Nephron (organoid): ENCODE measurements around the gene HBE1.

ENCODE experiments used
- H3K27ac Mint-ChIP-seq, 3 experiments: 2 replicates each; pipeline ENCODE4 v1.8.0; 2020; ENCODE audit warnings: mixed read lengths in 3 of 3, mild to moderate bottlenecking in 2 of 3, moderate library complexity in 1 of 3
- H3K27me3 Mint-ChIP-seq: 2 replicates; pipeline ENCODE4 v1.8.0; 2021; ENCODE audit warnings: low read depth, mild to moderate bottlenecking, moderate library complexity, mixed read lengths
- H3K36me3 Mint-ChIP-seq: 2 replicates; pipeline ENCODE4 v1.8.0; 2020; ENCODE audit warnings: low read depth, mixed read lengths
- H3K4me1 Mint-ChIP-seq: 2 replicates; pipeline ENCODE4 v1.8.0; 2020; ENCODE audit warnings: mixed read lengths
- H3K4me3 Mint-ChIP-seq, 3 experiments: 2 replicates each; pipeline ENCODE4 v1.8.0; 2020; ENCODE audit warnings: mild to moderate bottlenecking in 3 of 3, mixed read lengths in 3 of 3, moderate library complexity in 2 of 3
- H3K9me3 Mint-ChIP-seq: 2 replicates; pipeline ENCODE4 v1.8.0; 2020; ENCODE audit warnings: mixed read lengths
- CTCF ChIP-seq, 3 experiments: fragments of 200-600 bp; sonication (generic); IDR thresholded peaks; one replicate each; pipeline ENCODE4 v1.5.0; 2021; ENCODE audit warnings: antibody characterized with exemption in 3 of 3; ENCODE audit not compliant: unreplicated experiment in 3 of 3

Gene HBE1

GRCh38 chr11:5276697-5277096, 7.0 kb upstream of the HBE1 start:
- no peaks in the 10 kb centered on the region for H3K4me1 Mint-ChIP-seq
- no peak for TF ChIP-seq CTCF (IDR thresholded peaks at IDR 0.05; ENCODE audit: unreplicated experiment in 3 of 3)
- no peaks in the 10 kb centered on the region for H3K27me3 Mint-ChIP-seq
- no peak overlapping the region for H3K27ac Mint-ChIP-seq
- no peaks in the 10 kb centered on the region for H3K9me3 Mint-ChIP-seq
- H3K4me3 Mint-ChIP-seq = no peak overlapping the region
- no peaks in the 10 kb centered on the region for H3K36me3 Mint-ChIP-seq

- Mint-ChIP-seq H3K4me3 (no peak overlapping the region), H3K4me1 (no peaks in the 10 kb centered on the region), H3K27ac (no peak overlapping the region), H3K27me3 (no peaks in the 10 kb centered on the region), H3K36me3 (no peaks in the 10 kb centered on the region), H3K9me3 (no peaks in the 10 kb centered on the region)
- no peak for TF ChIP-seq CTCF (IDR thresholded peaks at IDR 0.05; ENCODE audit: unreplicated experiment in 3 of 3)
Measured at GRCh38 chr11:5275369-5276110, 5.8 kb upstream of the HBE1 start.

GRCh38 chr11:5274395-5274794, 4.7 kb upstream of the HBE1 start:
- H3K27ac Mint-ChIP-seq = no peak overlapping the region
- H3K36me3 Mint-ChIP-seq = no peaks in the 10 kb centered on the region
- TF ChIP-seq CTCF (IDR thresholded peaks at IDR 0.05; ENCODE audit: unreplicated experiment in 3 of 3) = no peak
- no peaks in the 10 kb centered on the region for H3K4me1 Mint-ChIP-seq
- H3K27me3 Mint-ChIP-seq = no peaks in the 10 kb centered on the region
- H3K9me3 Mint-ChIP-seq = no peaks in the 10 kb centered on the region
- no peak overlapping the region for H3K4me3 Mint-ChIP-seq

GRCh38 chr11:5272395-5273017, 2.8 kb upstream of the HBE1 start:
- Mint-ChIP-seq H3K4me3 (no peak overlapping the region), H3K4me1 (no peaks in the 10 kb centered on the region), H3K36me3 (no peaks in the 10 kb centered on the region), H3K9me3 (no peaks in the 10 kb centered on the region), H3K27me3 (no peaks in the 10 kb centered on the region), H3K27ac (no peak overlapping the region)
- TF ChIP-seq CTCF (IDR thresholded peaks at IDR 0.05; ENCODE audit: unreplicated experiment in 3 of 3) = no peak

GRCh38 chr11:5267033-5267563, 2.6 kb downstream of the HBE1 start:
- Mint-ChIP-seq H3K36me3 (no peaks in the 10 kb centered on the region), H3K27me3 (no peaks in the 10 kb centered on the region), H3K4me1 (no peaks in the 10 kb centered on the region), H3K27ac (no peak overlapping the region), H3K9me3 (peaks cover 1% of the 10 kb centered on the region), H3K4me3 (no peak overlapping the region)
- TF ChIP-seq CTCF (IDR thresholded peaks at IDR 0.05; ENCODE audit: unreplicated experiment in 3 of 3) = no peak
